ENCODE measurements around the gene ASB13. TPM values are rescaled to one million over a fixed set of nuclear protein-coding genes. Genes with fewer than 3 reads are reported as not detected.

The ASB13 gene
- total and polyA plus RNA-seq, 2 donors (not counting 1 experiment from before 2014, with no cell fraction given): 5.4 to 15.4 TPM

DNA sequence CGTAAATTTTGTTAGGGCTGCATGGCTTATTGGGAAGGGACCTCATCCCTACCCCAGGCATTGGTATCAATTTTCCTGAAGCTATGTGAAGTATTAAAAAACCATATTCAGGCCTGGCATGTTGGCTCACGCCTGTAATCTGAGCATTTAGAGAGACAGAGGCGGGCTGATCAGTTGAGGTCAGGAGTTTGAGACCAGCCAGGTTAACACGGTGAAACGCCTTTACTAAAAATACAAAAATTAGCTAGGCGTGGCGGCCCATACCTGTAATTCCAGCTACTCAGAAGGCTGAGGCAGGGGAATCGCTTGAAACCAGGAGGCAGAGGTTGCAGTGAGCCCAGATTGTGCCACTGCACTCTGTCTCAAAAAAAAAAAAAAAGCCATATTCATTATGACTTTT is 25.4 kb upstream of the ASB13 start:
- H3K9ac ChIP-seq (ENCODE audit: insufficient read depth, low read length): no peak overlapping the region
- TF ChIP-seq, protein P1, sequence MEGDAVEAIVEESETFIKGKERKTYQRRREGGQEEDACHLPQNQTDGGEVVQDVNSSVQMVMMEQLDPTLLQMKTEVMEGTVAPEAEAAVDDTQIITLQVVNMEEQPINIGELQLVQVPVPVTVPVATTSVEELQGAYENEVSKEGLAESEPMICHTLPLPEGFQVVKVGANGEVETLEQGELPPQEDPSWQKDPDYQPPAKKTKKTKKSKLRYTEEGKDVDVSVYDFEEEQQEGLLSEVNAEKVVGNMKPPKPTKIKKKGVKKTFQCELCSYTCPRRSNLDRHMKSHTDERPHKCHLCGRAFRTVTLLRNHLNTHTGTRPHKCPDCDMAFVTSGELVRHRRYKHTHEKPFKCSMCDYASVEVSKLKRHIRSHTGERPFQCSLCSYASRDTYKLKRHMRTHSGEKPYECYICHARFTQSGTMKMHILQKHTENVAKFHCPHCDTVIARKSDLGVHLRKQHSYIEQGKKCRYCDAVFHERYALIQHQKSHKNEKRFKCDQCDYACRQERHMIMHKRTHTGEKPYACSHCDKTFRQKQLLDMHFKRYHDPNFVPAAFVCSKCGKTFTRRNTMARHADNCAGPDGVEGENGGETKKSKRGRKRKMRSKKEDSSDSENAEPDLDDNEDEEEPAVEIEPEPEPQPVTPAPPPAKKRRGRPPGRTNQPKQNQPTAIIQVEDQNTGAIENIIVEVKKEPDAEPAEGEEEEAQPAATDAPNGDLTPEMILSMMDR (conservative IDR thresholded peaks at IDR 0.05 in 1 of 2, IDR thresholded peaks at IDR 0.05 in 1 of 2; ENCODE audit: low read depth in 1 of 2, low read length in 2 of 2): no peak
- TF ChIP-seq EZH2 (IDR thresholded peaks at IDR 0.05; ENCODE audit: low read length, missing control alignments): no peak
- peaks cover 65% of the 10 kb centered on the region for H3K79me2 ChIP-seq (ENCODE audit: control insufficient read depth, insufficient read depth, low read length)
- peak overlapping the region in 2 of 4 experiments; percentile 51 to 62 for H3K4me3 ChIP-seq (replicated peaks in 1 of 4; ENCODE audit: control extremely low read depth in 1 of 4, insufficient read depth in 1 of 4, low read depth in 3 of 4, low read length in 4 of 4)
- no peaks in the 10 kb centered on the region for H3K9me3 ChIP-seq (ENCODE audit: control insufficient read depth, insufficient read depth, low read depth, low read length)
- no peak overlapping the region for H3K27ac ChIP-seq (ENCODE audit: insufficient read depth, low read length)
- H2AFZ ChIP-seq (ENCODE audit: low read length): no peak overlapping the region
- no peaks in the 10 kb centered on the region for H3K27me3 ChIP-seq (ENCODE audit: control insufficient read depth, insufficient read depth, low read length)
- H3K4me1 ChIP-seq (ENCODE audit: control insufficient read depth, extremely low read depth, insufficient read depth, low read length): no peaks in the 10 kb centered on the region
- H4K20me1 ChIP-seq (ENCODE audit: control insufficient read depth, extremely low read depth, insufficient read depth, low read length): no peaks in the 10 kb centered on the region
- no peak overlapping the region for H3K4me2 ChIP-seq (ENCODE audit: extremely low read depth, insufficient read depth, low read length)
- H3K36me3 ChIP-seq (ENCODE audit: control insufficient read depth, insufficient read depth, low read length): no peaks in the 10 kb centered on the region
- no peak for DNase-seq (ENCODE audit: low read depth in 2 of 2)

DNA sequence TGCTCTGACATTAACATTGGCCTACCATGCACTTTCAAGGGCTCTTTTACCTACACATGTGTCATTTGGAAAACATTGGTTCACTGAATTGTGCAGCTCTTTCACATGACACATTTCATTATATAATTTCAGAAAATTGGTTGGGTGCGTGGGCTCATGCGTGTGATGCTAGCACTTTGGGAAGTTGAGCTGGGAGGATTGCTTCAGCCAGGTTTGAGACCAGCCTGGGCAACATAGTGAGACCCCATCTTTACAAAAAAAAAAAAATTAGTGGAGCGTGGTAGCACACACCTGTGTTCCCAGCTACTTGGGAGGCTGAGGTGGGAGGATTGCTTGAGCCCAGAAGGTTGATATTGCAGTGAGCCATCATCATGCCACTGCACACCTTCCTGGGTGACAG is 22.2 kb upstream of the ASB13 start:
- TF ChIP-seq, protein P1 (conservative IDR thresholded peaks at IDR 0.05 in 1 of 2, IDR thresholded peaks at IDR 0.05 in 1 of 2; ENCODE audit: low read depth in 1 of 2, low read length in 2 of 2): no peak
- TF ChIP-seq EZH2 (IDR thresholded peaks at IDR 0.05; ENCODE audit: low read length, missing control alignments): no peak
- Histone ChIP-seq H3K4me2 (ENCODE audit: extremely low read depth, insufficient read depth, low read length) (no peak overlapping the region), H3K9me3 (ENCODE audit: control insufficient read depth, insufficient read depth, low read depth, low read length) (no peaks in the 10 kb centered on the region), H3K27me3 (ENCODE audit: control insufficient read depth, insufficient read depth, low read length) (no peaks in the 10 kb centered on the region), H3K9ac (ENCODE audit: insufficient read depth, low read length) (no peak overlapping the region), H2AFZ (ENCODE audit: low read length) (no peak overlapping the region), H3K79me2 (ENCODE audit: control insufficient read depth, insufficient read depth, low read length) (peaks cover 67% of the 10 kb centered on the region), H3K36me3 (ENCODE audit: control insufficient read depth, insufficient read depth, low read length) (no peaks in the 10 kb centered on the region), H3K4me3 (replicated peaks in 1 of 4; ENCODE audit: control extremely low read depth in 1 of 4, insufficient read depth in 1 of 4, low read depth in 3 of 4, low read length in 4 of 4) (no peak overlapping the region), H3K27ac (ENCODE audit: insufficient read depth, low read length) (no peak overlapping the region), H4K20me1 (ENCODE audit: control insufficient read depth, extremely low read depth, insufficient read depth, low read length) (no peaks in the 10 kb centered on the region), H3K4me1 (ENCODE audit: control insufficient read depth, extremely low read depth, insufficient read depth, low read length) (no peaks in the 10 kb centered on the region)
- DNase-seq (ENCODE audit: low read depth in 2 of 2): no peak

DNA sequence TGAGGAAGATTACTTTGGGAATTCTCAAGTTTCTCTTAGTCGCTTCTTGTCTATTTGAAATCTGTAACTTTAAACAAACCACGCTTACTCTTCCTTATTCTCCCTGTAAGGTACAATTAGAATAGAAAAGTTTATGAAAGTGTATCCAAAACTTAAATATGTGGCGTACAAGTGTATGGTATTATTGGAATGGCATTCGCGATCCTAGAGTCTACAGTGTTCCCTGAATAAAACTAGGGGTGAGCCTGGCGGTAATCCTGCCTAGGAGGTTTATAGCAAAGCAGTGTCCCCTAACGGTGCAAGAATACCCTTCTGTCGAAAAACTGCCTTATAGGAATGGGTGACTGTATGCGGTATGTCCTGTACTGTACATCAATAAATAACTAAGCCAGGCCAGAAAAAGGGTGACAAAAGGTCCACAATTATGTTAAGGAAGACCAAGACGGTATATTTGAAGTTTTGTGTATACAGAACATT is 19.4 kb upstream of the ASB13 start:
- peak in 1 of 2 donors; percentile 29 for DNase-seq (ENCODE audit: low read depth in 2 of 2)
- H3K9me3 ChIP-seq (ENCODE audit: control insufficient read depth, insufficient read depth, low read depth, low read length): no peaks in the 10 kb centered on the region
- H3K9ac ChIP-seq (ENCODE audit: insufficient read depth, low read length): peak overlapping the region; percentile 28
- no peaks in the 10 kb centered on the region for H4K20me1 ChIP-seq (ENCODE audit: control insufficient read depth, extremely low read depth, insufficient read depth, low read length)
- H3K4me2 ChIP-seq (ENCODE audit: extremely low read depth, insufficient read depth, low read length): peak overlapping the region; percentile 42
- H3K36me3 ChIP-seq (ENCODE audit: control insufficient read depth, insufficient read depth, low read length): no peaks in the 10 kb centered on the region
- peak overlapping the region; percentile 87 for H3K27ac ChIP-seq (ENCODE audit: insufficient read depth, low read length)
- H3K4me1 ChIP-seq (ENCODE audit: control insufficient read depth, extremely low read depth, insufficient read depth, low read length): no peaks in the 10 kb centered on the region
- peaks cover 51% of the 10 kb centered on the region for H3K79me2 ChIP-seq (ENCODE audit: control insufficient read depth, insufficient read depth, low read length)
- H3K4me3 ChIP-seq (replicated peaks in 1 of 4; ENCODE audit: control extremely low read depth in 1 of 4, insufficient read depth in 1 of 4, low read depth in 3 of 4, low read length in 4 of 4): peak overlapping the region; percentile 80 to 94 (median 90)
- no peak overlapping the region for H2AFZ ChIP-seq (ENCODE audit: low read length)
- no peaks in the 10 kb centered on the region for H3K27me3 ChIP-seq (ENCODE audit: control insufficient read depth, insufficient read depth, low read length)
- TF ChIP-seq EZH2 (IDR thresholded peaks at IDR 0.05; ENCODE audit: low read length, missing control alignments): no peak
- TF ChIP-seq, protein P1 (conservative IDR thresholded peaks at IDR 0.05 in 1 of 2, IDR thresholded peaks at IDR 0.05 in 1 of 2; ENCODE audit: low read depth in 1 of 2, low read length in 2 of 2): no peak
